PC-9 (cell line): ENCODE measurements around the gene AFAP1. TPM values are rescaled to one million over a fixed set of nuclear protein-coding genes. Genes with fewer than 3 reads are reported as not detected.

ENCODE experiments used
- BruUV-seq: library from RNA; stranded (reverse); fragments of 400-500 nt; replicated peaks from 2 replicates; lab custom pipeline; 2021; lab: Mats Ljungman, UMichigan
- CTCF ChIA-PET: fragments of 300-600 bp; sonication (Branson Sonifier 250); formaldehyde crosslinking; loops from one replicate; lab custom pipeline; 2022; ENCODE audit warnings: antibody characterized with exemption; lab: Charles Lee
- POLR2A ChIA-PET: fragments of 300-600 bp; sonication (Branson Sonifier 250); formaldehyde crosslinking; loops from one replicate; lab custom pipeline; 2022; ENCODE audit warnings: antibody characterized with exemption; ENCODE audit not compliant: unreplicated experiment; lab: Charles Lee
- DNase-seq, 2 experiments: peaks; one replicate each; pipeline versions ENCODE4 v3.0.0 to v3.0.0-alpha.2; 2015 to 2022; ENCODE audit warnings: mixed read lengths in 1 of 2
- H2AFZ ChIP-seq: fragments of 200-600 bp; sonication (generic); 2 replicates; pipeline ENCODE4 v1.8.1; 2017; ENCODE audit warnings: antibody characterized with exemption
- H3F3A ChIP-seq: fragments of 200-600 bp; sonication (generic); 2 replicates; pipeline ENCODE4 v1.8.1; 2017; ENCODE audit warnings: antibody characterized with exemption, mild to moderate bottlenecking, low read depth; ENCODE audit not compliant: insufficient read depth
- H3K27ac ChIP-seq: fragments of 200-600 bp; sonication (generic); 2 replicates; pipeline ENCODE4 v1.6.1; 2016; ENCODE audit warnings: mixed run types
- H3K27me3 ChIP-seq: fragments of 200-600 bp; sonication (generic); 2 replicates; pipeline ENCODE4 v1.6.1; 2016; ENCODE audit warnings: low read depth, mixed run types; ENCODE audit not compliant: insufficient read depth
- H3K36me3 ChIP-seq: fragments of 200-600 bp; sonication (generic); 2 replicates; pipeline ENCODE4 v1.6.1; 2016; ENCODE audit warnings: low read depth, mixed run types
- H3K4me1 ChIP-seq: fragments of 200-600 bp; sonication (generic); replicated peaks from 2 replicates; pipeline ENCODE4 v1.6.1; 2016; ENCODE audit warnings: mixed run types; ENCODE audit not compliant: insufficient read depth
- H3K4me2 ChIP-seq: fragments of 200-600 bp; sonication (generic); 2 replicates; pipeline ENCODE4 v1.6.1; 2017; ENCODE audit warnings: mixed run types
- H3K4me3 ChIP-seq: fragments of 200-600 bp; sonication (generic); 2 replicates; pipeline ENCODE4 v1.6.1; 2016; ENCODE audit warnings: mixed run types
- H3K79me2 ChIP-seq: fragments of 200-600 bp; sonication (generic); 2 replicates; pipeline ENCODE4 v1.6.1; 2017; ENCODE audit warnings: low read depth, mixed run types
- H3K9me2 ChIP-seq: fragments of 200-600 bp; sonication (generic); 2 replicates; pipeline ENCODE4 v1.8.1; 2017; ENCODE audit warnings: mild to moderate bottlenecking; ENCODE audit not compliant: insufficient read depth
- H3K9me3 ChIP-seq: fragments of 200-600 bp; sonication (generic); 2 replicates; pipeline ENCODE4 v1.8.1; 2016; ENCODE audit warnings: low read depth; ENCODE audit not compliant: insufficient read depth
- H4K20me1 ChIP-seq: fragments of 200-600 bp; sonication (generic); 2 replicates; pipeline ENCODE4 v1.8.1; 2017; ENCODE audit not compliant: insufficient read depth
- EZH2 ChIP-seq: fragments of 200-600 bp; sonication (generic); IDR thresholded peaks from 2 replicates; pipeline ENCODE4 v1.8.0; 2017; ENCODE audit warnings: antibody characterized with exemption, low read depth
- intact Hi-C: fragments of 100-400 bp; cut with micrococcal nuclease; formaldehyde crosslinking; loops from one replicate; pipeline ENCODE4 v1.10.0; 2022; ENCODE audit not compliant: unreplicated experiment
- total RNA-seq: library from RNA; stranded (reverse); gene quantifications from 2 replicates; pipeline ENCODE4 v1.2.3, GENCODE V29; 2021
- TF ChIP-seq, protein P1 (sequence below): fragments of 200-600 bp; sonication (generic); conservative IDR thresholded peaks from 2 replicates; pipeline ENCODE4 v1.6.1; 2017; ENCODE audit warnings: mixed run types, antibody characterized with exemption, mild to moderate bottlenecking, moderate library complexity

AFAP1 gene
- total RNA-seq, 1 experiment from 2014 or later = 69.6 TPM

DNA sequence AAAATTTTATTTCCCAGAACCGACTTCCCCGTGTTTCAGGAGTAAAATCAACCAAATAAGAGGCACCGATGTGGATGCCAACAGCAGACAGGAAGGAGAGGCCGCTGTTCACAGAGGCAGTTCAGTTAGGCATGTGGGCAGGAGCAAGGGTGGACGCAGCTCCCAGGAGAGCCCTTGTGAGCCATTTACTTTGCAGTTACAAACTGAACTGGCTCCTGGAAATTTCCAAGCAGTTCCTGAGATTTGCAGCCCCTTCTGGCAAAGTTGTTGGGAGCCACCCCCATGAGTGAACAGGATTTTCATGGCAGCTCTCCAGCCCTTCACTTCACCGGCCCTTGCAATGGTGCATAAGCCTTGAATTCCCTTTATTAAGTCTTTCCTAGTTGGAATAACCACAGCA lies 189.1 kb downstream of the AFAP1 start:
- peaks cover 40% of the 10 kb centered on the region for H3K4me1 ChIP-seq
- ChIA-PET CTCF (interaction anchor here (0.6 kb wide), 1 partner anchor 317 kb away, joined by 3 read pairs; no protein-coding TSS in a partner anchor), POLR2A (interaction anchor here (0.5 kb wide), 1 partner anchor 470 kb away, joined by 3 read pairs; no protein-coding TSS in a partner anchor)
- no peaks in the 10 kb centered on the region for H3K27me3 ChIP-seq
- peak overlapping the region; percentile 71 for H3K4me2 ChIP-seq
- no TSS peak for BruUV-seq
- TF ChIP-seq, protein P1, sequence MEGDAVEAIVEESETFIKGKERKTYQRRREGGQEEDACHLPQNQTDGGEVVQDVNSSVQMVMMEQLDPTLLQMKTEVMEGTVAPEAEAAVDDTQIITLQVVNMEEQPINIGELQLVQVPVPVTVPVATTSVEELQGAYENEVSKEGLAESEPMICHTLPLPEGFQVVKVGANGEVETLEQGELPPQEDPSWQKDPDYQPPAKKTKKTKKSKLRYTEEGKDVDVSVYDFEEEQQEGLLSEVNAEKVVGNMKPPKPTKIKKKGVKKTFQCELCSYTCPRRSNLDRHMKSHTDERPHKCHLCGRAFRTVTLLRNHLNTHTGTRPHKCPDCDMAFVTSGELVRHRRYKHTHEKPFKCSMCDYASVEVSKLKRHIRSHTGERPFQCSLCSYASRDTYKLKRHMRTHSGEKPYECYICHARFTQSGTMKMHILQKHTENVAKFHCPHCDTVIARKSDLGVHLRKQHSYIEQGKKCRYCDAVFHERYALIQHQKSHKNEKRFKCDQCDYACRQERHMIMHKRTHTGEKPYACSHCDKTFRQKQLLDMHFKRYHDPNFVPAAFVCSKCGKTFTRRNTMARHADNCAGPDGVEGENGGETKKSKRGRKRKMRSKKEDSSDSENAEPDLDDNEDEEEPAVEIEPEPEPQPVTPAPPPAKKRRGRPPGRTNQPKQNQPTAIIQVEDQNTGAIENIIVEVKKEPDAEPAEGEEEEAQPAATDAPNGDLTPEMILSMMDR = no peak
- no peak for TF ChIP-seq EZH2
- peaks cover 28% of the 10 kb centered on the region for H3K79me2 ChIP-seq
- DNase-seq = no peak
- intact Hi-C loops = loop anchor here (10.0 kb wide), 1 partner anchor 96 kb away; no protein-coding TSS in a partner anchor
- no peak overlapping the region for H2AFZ ChIP-seq
- H3K9me3 ChIP-seq = no peaks in the 10 kb centered on the region
- peaks cover 9% of the 10 kb centered on the region for H4K20me1 ChIP-seq
- no peaks in the 10 kb centered on the region for H3K36me3 ChIP-seq
- no peak overlapping the region for H3K4me3 ChIP-seq
- H3K27ac ChIP-seq = peak overlapping the region; percentile 98
- H3K9me2 ChIP-seq = no peaks in the 10 kb centered on the region
- peaks cover 39% of the 10 kb centered on the region for H3F3A ChIP-seq

DNA sequence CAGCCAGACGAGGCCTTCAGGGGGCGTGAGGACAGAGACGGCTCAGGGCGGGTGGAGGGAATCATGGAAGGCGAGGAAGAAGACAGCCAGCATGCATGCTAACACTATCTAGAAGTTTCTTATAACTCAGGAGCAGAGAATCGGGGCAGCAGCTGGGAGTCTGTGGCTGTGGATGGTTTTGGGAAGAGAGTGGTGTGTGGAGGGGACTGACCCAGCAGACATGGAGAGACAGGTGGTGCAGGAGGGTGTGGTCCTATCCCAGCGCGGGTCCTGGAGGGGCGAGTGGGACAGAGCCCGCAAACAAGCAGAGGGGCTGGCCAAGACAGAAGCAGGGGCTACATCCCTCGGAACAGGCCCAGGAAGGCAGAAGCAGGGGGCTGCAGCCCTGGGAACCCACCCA lies 192.1 kb downstream of the AFAP1 start:
- H2AFZ ChIP-seq = no peak overlapping the region
- H3K27me3 ChIP-seq = no peaks in the 10 kb centered on the region
- no peak for TF ChIP-seq EZH2
- TF ChIP-seq, protein P1 = no peak
- peaks cover 3% of the 10 kb centered on the region; the same call in 1 of the 2 replicates for H3K79me2 ChIP-seq
- H4K20me1 ChIP-seq = no peaks in the 10 kb centered on the region
- ChIA-PET POLR2A (no interaction called here), CTCF (no interaction called here)
- no peak for DNase-seq
- peaks cover 34% of the 10 kb centered on the region for H3K4me1 ChIP-seq
- H3K4me2 ChIP-seq = no peak overlapping the region
- no peak overlapping the region for H3K27ac ChIP-seq
- H3F3A ChIP-seq = peaks cover 29% of the 10 kb centered on the region
- no peaks in the 10 kb centered on the region for H3K9me2 ChIP-seq
- no peaks in the 10 kb centered on the region for H3K9me3 ChIP-seq
- intact Hi-C loops = no loop called here
- no peak overlapping the region for H3K4me3 ChIP-seq
- BruUV-seq = no TSS peak
- H3K36me3 ChIP-seq = no peaks in the 10 kb centered on the region

DNA sequence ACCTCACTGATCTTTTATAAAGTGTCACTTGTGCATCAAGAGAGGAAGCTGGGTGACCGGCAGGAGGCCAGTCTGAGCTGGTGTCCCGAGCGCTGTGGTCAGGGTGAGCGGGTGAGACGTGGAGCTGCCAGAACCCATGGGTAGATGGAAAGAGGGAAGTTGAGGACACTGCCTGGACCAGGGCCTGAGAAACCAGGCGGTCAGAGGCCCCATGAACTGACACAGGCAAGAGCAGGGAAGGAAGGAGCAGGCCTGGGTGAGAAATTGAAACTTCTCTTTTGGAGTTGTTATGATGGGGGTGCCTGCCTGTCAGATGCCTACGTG lies 192.6 kb downstream of the AFAP1 start:
- Histone ChIP-seq H3K9me3 (no peaks in the 10 kb centered on the region), H3K27me3 (no peaks in the 10 kb centered on the region), H3F3A (peaks cover 29% of the 10 kb centered on the region), H3K4me2 (no peak overlapping the region), H3K36me3 (no peaks in the 10 kb centered on the region), H3K79me2 (no peaks in the 10 kb centered on the region), H3K27ac (no peak overlapping the region), H3K4me3 (no peak overlapping the region), H3K4me1 (peaks cover 29% of the 10 kb centered on the region), H2AFZ (no peak overlapping the region), H3K9me2 (no peaks in the 10 kb centered on the region), H4K20me1 (no peaks in the 10 kb centered on the region)
- ChIA-PET POLR2A (no interaction called here), CTCF (no interaction called here)
- BruUV-seq = no TSS peak
- no peak for DNase-seq
- intact Hi-C loops = no loop called here
- TF ChIP-seq, protein P1 = no peak
- no peak for TF ChIP-seq EZH2
